ENCODE results near the gene NID1.

The NID1 gene, protein sequence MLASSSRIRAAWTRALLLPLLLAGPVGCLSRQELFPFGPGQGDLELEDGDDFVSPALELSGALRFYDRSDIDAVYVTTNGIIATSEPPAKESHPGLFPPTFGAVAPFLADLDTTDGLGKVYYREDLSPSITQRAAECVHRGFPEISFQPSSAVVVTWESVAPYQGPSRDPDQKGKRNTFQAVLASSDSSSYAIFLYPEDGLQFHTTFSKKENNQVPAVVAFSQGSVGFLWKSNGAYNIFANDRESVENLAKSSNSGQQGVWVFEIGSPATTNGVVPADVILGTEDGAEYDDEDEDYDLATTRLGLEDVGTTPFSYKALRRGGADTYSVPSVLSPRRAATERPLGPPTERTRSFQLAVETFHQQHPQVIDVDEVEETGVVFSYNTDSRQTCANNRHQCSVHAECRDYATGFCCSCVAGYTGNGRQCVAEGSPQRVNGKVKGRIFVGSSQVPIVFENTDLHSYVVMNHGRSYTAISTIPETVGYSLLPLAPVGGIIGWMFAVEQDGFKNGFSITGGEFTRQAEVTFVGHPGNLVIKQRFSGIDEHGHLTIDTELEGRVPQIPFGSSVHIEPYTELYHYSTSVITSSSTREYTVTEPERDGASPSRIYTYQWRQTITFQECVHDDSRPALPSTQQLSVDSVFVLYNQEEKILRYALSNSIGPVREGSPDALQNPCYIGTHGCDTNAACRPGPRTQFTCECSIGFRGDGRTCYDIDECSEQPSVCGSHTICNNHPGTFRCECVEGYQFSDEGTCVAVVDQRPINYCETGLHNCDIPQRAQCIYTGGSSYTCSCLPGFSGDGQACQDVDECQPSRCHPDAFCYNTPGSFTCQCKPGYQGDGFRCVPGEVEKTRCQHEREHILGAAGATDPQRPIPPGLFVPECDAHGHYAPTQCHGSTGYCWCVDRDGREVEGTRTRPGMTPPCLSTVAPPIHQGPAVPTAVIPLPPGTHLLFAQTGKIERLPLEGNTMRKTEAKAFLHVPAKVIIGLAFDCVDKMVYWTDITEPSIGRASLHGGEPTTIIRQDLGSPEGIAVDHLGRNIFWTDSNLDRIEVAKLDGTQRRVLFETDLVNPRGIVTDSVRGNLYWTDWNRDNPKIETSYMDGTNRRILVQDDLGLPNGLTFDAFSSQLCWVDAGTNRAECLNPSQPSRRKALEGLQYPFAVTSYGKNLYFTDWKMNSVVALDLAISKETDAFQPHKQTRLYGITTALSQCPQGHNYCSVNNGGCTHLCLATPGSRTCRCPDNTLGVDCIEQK

DNA sequence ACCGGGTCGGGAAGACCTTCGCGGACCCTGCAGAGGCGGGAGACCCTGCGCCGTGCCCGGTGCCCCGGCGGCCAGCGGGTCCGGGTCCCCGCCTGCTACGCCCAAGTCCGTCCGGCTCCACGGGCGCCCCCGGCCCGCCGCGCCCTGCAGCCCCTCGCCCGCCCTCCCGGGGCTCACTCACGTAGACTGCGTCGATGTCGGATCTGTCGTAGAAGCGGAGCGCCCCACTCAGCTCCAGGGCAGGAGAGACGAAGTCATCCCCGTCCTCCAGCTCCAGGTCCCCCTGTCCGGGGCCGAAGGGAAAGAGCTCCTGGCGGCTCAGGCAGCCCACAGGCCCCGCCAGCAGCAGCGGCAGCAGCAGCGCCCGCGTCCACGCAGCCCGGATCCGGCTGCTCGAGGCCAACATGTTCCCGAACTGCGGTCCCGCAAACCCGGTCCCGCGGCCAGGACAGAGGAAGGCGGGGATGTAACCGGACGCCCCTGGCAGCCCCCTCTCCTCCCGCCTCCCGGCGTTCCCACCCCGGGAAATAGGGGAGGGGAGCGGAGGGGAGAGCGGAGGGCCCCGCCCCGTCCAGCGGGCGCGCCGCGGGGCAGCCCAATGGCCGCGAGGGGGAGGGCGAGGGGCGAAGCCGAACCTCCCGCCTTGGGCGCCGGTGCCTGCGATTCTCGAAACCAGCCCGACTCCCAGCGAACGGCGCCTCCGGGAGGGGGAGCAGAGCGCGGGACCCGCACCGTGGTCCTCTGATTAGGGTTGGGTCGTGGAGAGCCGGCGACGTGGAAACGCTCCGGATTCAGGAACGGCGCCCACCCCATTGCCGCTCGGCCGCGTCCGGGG, at the start of gene NID1:
Gene NID1 (minus strand): TSS at position 417 of the 835 bp plus-strand sequence. CDS start 11 bp downstream, at position 406.
- DNase-seq, result peak; percentile 39

DNA sequence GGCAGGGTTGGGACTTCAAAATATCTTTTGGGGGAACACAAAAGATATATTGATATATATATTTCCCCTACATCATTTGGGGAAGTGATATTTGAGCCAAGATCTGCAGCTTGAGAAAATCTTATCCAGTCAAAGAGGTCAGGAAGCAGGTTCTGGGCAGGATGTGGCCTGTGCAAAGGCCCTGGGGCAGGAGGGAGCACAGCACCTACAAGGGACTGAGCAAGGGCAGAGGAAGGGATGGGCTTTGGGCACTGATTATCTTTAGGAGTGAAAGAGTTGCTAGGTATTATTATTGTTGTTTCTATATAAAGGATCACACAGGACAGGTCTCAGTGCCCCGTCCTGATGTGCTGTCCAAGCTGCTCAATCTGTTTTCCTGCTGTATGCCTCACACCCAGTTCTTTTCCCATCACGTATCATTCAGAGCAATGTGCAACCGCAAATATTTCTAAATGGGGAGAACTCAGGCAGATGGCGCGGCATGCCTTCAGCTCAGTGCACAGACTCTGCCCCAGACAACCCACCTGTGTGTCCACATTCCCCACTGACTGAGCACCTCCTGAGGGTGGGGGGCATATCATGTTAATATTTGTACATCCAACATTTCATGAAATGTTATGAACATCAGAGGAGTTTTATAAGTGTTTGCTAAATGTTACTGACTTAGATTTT, 49.3 kb upstream of the NID1 start:
- DNase-seq, result no peak

DNA sequence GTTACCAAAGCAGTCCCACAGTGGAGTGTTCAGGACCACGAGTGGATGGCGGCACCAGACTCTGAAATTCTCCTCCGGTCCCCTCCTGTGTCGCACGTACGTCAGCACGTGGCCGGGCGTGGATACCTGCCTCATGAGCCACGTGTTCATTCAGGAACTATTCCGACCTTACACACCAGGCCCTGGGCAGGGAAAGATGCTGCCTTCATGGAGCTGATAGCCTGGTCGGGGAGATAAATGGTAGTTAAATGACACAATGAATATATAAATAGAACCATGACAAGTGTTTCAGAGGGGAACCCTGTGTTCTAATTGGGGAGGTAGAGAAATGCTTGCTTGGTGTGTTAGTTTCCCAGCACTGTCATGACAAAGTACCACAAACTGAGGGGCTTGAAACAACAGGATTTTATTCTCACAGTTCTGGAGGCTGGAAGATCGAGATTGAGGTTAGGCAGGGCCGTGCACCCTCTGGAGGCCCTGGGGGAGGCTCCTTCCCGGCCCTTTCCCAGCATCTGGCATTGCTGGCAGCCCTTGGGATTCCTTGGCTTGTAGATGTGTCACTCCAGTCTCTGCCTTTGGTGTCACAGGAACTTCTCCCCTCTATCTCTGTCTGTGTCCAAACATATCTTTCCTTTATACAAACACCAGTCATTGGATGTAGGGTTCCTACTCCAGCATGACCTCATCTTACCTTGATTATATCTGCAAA, 48.6 kb upstream of the NID1 start:
- DNase-seq, result no peak

DNA sequence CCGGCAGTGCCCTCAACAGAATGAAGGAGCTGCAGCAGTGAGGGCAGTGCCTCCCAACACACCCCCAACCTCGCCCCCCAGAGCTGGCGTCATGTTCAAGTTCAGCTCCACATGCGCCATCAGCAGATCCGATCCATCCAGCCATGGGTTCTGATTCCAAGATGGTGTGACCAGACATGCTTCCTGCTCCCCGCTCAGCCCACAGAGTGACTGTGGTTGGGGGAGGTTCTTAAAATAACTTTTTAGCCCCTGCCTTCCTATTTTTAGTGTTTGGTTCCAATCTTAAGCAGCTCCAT, 47.4 kb upstream of the NID1 start:
- no peak for DNase-seq

DNA sequence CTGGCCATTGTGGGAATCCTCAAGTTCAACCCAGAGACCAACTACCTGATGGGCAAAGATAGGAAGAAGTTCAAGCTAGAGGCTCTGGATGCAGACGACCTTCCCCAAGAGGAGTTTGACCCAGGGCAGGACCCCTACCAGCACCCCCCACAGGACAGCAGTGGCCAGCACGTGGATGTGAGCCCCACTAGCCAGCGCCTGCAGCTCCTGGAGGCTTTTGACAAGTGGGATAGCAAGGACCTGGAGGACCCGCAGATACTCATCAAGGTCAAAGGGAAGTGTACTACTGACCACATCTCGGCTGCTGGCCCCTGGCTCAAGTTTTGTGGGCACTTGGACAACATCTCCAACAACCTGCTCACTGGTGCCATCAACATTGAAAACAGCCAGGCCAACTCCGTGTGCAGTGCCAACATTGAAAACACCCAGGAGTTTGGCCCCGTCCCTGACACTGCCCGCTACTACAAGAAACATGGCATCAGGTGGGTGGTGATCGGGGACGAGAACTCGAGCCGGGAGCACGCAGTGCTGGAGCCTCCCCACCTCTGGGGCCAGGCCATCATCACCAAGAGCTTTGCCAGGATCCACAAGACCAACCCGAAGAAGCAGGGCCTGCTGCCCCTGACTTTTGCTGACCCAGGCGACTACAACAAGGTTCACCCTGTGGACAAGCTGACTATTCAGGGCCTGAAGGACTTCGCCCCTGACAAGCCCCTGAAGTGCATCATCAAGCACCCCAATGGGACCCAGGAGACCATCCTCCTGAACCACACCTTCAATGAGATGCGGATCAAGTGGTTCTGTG, 46.8 kb upstream of the NID1 start:
- DNase-seq, result no peak

DNA sequence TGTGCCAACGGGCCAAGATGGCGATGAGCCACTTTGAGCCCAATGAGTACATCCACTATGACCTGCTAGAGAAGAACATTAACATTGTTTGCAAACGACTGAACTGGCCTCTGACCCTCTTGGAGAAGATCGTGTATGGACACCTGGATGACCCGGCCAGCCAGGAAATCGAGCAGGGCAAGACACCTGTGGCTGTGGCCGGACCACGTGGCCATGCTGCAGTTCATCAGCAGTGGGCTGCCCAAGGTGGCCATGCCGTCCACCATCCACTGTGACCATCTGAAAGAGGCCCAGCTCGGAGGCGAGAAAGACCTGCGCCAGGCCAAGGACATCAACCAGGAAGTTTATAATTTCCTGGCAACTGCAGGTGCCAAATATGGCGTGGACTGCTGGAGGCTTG, 45.2 kb upstream of the NID1 start:
- no peak for DNase-seq

DNA sequence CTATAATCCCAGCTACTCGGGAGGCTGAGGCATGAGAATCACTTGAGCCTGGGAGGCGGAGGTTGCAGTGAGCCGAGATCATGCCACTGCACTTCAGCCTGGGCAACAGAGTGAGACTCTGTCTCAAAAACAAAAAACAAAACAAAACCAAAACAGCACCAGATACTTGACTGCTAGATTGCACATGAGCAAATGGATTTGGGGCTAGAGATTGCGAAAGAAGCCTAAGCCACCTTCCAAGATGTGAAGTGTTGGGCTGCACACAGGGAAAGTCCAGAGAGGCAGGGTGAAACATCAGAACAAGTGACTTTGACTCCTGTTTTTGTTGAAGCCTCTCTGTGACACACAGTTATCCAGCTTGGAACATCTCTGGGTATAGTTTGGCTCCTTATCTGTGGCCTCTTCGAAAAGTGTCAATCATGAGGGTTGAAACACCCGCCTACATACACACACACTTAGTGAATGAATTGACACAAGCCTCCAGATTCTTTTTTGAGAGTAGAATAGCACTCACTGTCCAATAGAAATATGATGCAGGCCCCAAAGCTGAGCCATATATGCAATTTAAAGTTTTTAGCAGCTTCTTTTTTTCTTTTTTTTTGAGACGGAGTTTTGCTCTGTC, 43.2 kb upstream of the NID1 start:
- no peak for DNase-seq

DNA sequence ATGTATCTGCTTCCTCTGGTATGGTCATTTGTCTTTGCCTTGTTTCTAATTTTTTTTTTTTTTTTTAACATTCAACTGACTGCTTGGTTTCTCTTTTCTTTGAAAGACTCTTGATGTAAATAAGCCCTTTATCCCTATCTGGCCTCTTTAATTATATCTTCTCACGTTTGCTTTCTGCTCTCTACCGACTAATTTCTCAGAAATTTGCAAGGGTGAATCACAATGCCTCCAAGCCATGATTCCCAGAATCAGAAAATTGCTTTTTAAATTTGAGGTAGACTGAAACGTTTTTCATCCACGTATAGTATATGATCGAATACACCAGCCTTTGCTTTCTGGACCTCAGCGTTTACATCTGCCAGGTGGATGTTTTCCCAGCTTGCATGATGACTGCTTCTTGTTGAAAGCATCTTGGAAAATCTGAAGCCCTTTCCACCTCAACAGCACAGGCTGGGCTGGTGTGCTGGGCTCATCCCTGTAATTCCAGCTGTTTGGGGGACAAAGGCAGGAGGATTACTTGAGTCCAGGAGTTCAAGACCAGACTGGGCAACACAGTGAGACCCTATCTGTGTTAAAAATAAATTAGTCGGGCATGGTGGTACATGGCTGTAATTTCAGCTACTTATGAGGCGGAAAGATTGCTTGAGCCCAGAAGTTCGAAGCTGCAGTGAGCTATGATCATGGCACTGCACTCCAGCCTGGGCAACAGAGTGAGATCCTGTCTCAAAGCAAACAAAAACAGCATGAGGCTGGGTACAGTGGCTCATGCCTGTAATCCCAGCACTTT, 42.4 kb upstream of the NID1 start:
- DNase-seq, result no peak

DNA sequence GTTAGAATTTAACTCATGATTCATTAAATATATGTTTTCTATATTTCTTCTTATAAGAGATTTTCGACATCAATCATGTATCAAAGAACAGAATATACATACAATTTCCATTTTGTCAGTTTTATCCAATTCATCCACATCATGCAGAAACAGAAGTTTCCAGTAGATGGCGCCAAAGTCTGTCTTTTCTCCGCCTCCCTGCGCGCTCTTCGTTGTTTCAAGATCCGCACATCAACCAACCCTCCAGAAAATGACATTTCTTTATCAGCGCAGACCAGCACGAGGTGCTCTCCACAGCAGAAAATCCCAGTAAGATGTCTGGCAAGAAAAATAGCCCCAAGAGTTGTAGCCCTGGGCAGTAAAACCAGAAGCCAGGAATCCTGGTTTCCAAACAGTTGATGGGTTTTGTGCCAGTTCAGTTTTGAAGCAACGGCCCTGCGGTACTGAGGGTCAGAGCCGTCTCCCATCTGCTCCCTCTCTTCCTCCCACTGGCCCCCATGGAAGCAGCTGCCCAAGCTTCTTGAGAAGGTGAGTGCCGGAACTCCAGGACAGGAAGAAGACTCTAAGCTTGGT, 38.8 kb upstream of the NID1 start:
- DNase-seq, result peak; percentile 65

DNA sequence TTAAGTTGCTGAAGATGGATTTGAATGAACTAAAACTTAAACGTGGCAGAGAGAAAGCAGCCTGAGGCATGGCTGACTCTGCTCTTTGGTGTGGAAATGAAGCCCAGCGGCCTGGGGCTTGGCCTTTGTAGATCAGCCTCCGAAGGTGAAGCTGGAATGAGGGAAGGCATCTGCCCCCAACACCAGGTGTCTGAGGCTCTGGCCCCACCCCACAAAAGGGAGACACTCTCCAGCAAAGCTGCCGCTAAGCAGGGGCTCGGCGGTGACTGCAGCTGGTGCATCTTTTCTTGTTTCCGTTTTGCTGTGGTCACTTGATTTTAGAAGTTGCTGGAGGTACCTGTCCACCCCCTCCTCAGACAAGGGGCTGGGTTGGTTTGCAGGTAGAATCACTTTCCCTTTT, 38.2 kb upstream of the NID1 start:
- DNase-seq, result no peak

DNA sequence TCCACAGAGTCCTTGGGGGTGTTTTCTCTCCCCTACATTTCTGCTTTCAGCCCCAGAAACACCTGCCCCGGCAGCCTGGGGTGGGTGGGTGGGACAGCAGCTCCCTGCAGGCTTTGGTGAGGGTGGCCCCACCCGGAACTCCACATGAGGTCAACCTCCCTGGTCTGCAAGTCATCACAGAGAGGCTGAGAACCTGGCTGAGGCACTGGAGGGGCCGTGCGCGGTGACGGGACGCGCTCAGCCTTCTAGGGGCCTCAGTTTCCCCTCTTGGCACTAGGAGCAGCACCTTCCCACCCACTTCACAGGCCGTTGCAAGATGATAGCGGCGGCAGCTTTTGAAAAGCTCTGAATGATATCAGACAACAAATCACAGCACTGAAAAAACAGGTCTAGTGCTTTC, 37.7 kb upstream of the NID1 start:
- DNase-seq, result no peak

DNA sequence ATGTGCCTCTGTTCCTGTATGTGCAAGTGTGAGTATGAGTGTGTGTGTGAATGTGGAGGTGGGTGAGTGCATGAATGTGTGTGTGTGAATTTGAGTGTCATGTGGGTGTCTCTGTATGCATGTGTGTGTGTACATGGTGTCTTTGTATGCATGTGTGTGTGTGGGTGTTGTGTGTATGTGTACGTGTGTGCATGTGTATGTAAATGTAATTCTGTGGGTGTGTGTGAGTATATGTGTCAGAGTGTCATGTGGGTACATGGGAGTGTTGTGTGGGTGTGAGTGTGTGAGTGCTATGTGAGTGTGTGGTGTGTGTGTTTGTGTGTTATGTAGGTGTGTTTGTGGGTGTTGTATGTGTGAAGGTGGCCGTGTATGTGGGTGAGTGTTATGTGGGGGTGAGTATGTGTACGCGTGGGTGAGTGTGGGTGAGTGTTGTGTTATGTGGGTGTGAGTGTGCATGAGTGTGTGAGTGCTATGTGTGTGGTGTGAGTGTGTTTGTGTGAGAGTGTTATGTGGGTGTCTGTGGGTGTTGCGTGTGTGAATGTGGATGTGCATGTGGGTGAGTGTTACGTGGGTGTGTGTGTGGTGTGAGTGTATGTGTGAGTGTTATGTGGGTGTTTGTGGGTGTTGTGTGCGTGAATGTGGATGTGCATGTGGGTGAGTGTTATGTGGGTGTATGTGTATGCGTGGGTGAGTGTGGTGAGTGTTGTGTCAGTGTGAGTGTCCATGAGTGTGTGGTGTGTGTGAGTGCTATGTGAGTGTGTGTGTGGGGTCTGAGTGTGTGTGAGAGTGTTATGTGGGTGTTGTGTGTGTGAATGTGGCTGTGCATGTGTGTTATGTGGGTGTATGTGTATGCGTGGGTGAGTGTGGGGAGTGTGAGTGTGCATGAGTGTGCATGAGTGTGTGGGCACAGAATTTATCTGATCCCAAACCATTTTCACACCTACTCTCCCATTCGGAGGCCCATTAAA, 36.6 kb upstream of the NID1 start:
- no peak for DNase-seq

DNA sequence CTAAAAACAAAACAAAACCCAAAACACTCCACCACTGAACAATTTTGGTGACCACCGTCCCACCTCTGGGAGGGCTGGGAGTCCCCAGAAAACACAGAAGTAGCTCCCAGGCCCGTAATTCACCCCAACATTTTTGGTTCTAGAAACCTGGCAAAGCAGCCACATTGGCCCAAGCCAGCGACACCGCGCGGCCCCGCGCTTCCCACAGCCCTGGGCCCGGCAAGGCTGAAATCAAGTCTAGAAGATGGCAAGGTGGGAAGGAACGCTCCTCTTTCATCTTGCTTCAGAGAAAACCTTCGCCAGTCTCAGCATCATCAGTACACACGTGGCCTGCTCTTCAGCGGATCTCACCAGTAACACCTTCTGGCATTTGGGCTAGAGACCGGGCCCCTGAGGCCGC, 35.9 kb upstream of the NID1 start:
- DNase-seq, result no peak

DNA sequence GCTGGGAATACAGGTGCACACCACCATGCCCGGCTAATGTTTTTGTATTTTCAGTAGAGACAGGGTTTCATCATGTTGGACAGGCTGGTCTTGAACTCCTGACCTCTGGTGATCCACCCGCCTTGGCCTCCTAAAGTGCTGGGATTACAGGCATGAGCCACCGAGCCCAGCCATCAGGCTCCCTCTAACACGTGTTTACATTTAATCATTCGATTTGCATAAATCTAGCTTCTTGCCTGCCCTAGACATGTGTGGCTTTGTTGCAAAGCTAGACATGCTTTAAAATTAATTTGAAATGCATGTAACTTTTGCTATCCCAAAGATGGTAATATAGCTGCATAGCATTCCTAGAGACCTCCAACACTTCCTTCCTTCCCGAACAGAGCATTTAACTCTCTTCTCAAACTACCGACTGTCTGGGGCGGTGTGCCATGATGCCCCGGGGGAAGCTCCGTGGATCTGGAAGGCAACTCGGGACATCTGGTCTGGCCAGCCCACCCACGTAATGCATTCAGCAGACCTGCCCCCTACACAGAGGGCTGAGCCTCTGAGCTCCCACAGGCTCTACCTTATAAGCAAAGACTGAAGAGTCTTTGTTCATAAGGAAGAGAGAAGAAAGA, 34.6 kb upstream of the NID1 start:
- no peak for DNase-seq

DNA sequence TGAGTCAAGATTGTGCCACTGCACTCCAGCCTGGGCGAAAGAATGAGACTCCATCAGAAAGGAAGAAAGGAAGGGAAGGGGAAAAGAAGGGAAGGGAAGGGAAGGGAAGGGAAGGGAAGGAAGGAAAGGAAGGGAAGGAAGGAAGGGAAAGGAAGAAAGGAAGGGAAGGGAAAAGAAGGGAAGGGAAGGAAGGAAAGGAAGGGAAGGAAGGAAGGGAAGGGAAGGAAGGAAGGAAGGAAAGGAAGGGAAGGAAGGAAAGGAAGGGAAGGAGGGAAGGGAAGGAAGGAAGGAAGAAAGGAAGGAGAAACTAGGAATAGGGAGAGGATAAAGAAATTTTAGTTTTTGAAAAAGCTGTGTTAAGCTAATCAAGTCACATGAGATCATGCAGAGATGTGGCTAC, 33.4 kb upstream of the NID1 start:
- no peak for DNase-seq

DNA sequence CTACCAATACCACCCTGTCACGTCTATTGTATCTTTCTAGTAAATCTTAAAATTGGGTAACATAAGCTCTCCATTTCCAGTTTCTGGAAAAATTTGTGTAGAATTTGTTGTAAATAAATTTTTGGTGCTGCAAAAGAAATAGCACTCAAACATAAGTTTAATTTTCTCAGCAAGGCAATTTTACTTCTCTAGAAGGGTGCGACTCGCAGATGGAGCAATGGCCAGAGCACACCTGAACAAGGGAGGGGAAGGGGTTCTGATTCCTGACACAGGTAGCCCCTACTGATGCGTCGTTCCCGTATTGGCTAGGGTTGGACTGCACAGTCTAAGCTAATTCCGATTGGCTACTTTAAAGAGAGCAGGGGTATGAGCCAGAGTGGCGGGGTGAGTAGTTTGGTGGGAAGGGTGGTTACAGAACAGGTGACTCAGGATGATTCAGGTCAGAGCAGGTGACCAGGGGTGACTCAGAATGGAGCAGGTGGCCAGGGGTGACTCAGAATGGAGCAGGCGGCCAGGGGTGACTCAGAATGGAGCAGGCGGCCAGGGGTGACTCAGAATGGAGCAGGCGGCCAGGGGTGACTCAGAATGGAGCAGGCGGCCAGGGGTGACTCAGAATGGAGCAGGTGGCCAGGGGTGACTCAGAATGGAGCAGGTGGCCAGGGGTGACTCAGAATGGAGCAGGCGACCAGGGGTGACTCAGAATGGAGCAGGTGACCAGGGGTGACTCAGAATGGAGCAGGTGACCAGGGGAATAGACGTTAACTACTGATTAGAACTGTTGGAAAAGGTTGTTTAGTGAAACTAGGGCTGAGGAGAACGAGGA, 32.0 kb upstream of the NID1 start:
- DNase-seq, result peak; percentile 81

Measured in stimulated activated CD4-positive, alpha-beta T cell treated with anti-CD3 and anti-CD28 coated beads, Interleukin-15, amount 100 ng/mL, for 24 hours (primary cell).